CD4-positive, CD25-positive, alpha-beta regulatory T cell (primary cell): ENCODE measurements around the gene MOBP. TPM values are rescaled to one million over a fixed set of nuclear protein-coding genes. Genes with fewer than 3 reads are reported as not detected.

Source experiments
- ATAC-seq, 2 donors: fragments of 150-1000 bp; cut with Tn5 transposase; one replicate each; pipeline ENCODE4 v1.10.0; 2021; ENCODE audit warnings: low read depth in 2 of 2, moderate number of reproducible peaks in 2 of 2, moderate library complexity in 1 of 2
- DNase-seq, 3 donors: peaks; one replicate each; pipeline versions ENCODE4 v3.0.0 to v3.0.0-alpha.2; 2012 to 2022; ENCODE audit warnings: mixed read lengths in 1 of 3
- H3K27ac ChIP-seq: one replicate; pipeline ENCODE4 v1.7.0; 2013; ENCODE audit warnings: mild to moderate bottlenecking, low read length; ENCODE audit not compliant: insufficient read depth, poor library complexity, severe bottlenecking
- H3K27me3 ChIP-seq: one replicate; pipeline ENCODE4 v1.7.0; 2013; ENCODE audit warnings: low read length; ENCODE audit not compliant: control insufficient read depth, insufficient read depth
- H3K36me3 ChIP-seq: one replicate; pipeline ENCODE4 v1.7.0; 2013; ENCODE audit warnings: mild to moderate bottlenecking, low read length, moderate library complexity; ENCODE audit not compliant: control insufficient read depth, insufficient read depth
- H3K4me1 ChIP-seq: 2 replicates; pipeline ENCODE4 v1.7.0; 2013; ENCODE audit warnings: mild to moderate bottlenecking, low read length; ENCODE audit not compliant: insufficient read depth, control insufficient read depth, poor library complexity, severe bottlenecking
- H3K4me3 ChIP-seq: one replicate; pipeline ENCODE4 v1.7.0; 2013; ENCODE audit warnings: low read depth, mild to moderate bottlenecking, low read length, moderate library complexity
- H3K9me3 ChIP-seq, 2 experiments: 1 replicate in 1 of 2; 2 replicates in 1 of 2; pipeline ENCODE4 v1.7.0; 2013; ENCODE audit warnings: low read length in 2 of 2, mild to moderate bottlenecking in 1 of 2, moderate library complexity in 1 of 2; ENCODE audit not compliant: control insufficient read depth in 2 of 2
- H3K27ac Mint-ChIP-seq, 3 donors: one replicate each; pipeline ENCODE4 v1.8.0; 2020 to 2022; ENCODE audit warnings: mild to moderate bottlenecking in 3 of 3, mixed read lengths in 3 of 3, moderate library complexity in 2 of 3
- H3K27me3 Mint-ChIP-seq: one replicate; pipeline ENCODE4 v1.8.0; 2022; ENCODE audit warnings: mild to moderate bottlenecking, mixed read lengths
- H3K36me3 Mint-ChIP-seq: one replicate; pipeline ENCODE4 v1.8.0; 2020; ENCODE audit warnings: mixed read lengths
- H3K4me1 Mint-ChIP-seq, 4 donors: one replicate each; pipeline ENCODE4 v1.8.0; 2020 to 2022; ENCODE audit warnings: mixed read lengths in 4 of 4, mild to moderate bottlenecking in 1 of 4
- H3K4me3 Mint-ChIP-seq, 4 donors: one replicate each; pipeline ENCODE4 v1.8.0; 2020 to 2022; ENCODE audit warnings: mild to moderate bottlenecking in 4 of 4, mixed read lengths in 4 of 4, moderate library complexity in 3 of 4
- H3K9me3 Mint-ChIP-seq, 7 donors: one replicate each; pipeline ENCODE4 v1.8.0; 2020 to 2022; ENCODE audit warnings: mixed read lengths in 7 of 7, mild to moderate bottlenecking in 3 of 7, moderate library complexity in 2 of 7
- polyA plus RNA-seq, 4 donors: library from polyadenylated mRNA; unstranded; fragments of 300-500 nt; fragmentation: Illumina TruSeq; gene quantifications; one replicate each; pipeline ENCODE4 v1.2.3, GENCODE V29; 2021
- total RNA-seq: library from RNA; stranded (reverse); gene quantifications from one replicate; pipeline ENCODE4 v1.2.3, GENCODE V29; 2022

The MOBP gene
- total and polyA plus RNA-seq, 5 donors from 2014 or later: not detected

- H3K27ac Mint-ChIP-seq: no peak overlapping the region
- Histone ChIP-seq H3K27ac (no peak overlapping the region), H3K4me1 (no peaks in the 10 kb centered on the region), H3K4me3 (no peak overlapping the region), H3K27me3 (peaks cover 10% of the 10 kb centered on the region), H3K36me3 (no peaks in the 10 kb centered on the region), H3K9me3 (no peaks in the 10 kb centered on the region)
- peaks cover 0 to 3% (median 0%) of the 10 kb centered on the region in 7 donors for H3K9me3 Mint-ChIP-seq
- H3K27me3 Mint-ChIP-seq: peaks cover 27% of the 10 kb centered on the region
- ATAC-seq: no peak
- no peak overlapping the region for H3K4me3 Mint-ChIP-seq
- no peaks in the 10 kb centered on the region for H3K4me1 Mint-ChIP-seq
- no peaks in the 10 kb centered on the region for H3K36me3 Mint-ChIP-seq
- DNase-seq: no peak
Measured at GRCh38 chr3:39468108-39468436, 592 bp downstream of the MOBP start.

- Histone ChIP-seq H3K9me3 (no peaks in the 10 kb centered on the region), H3K27me3 (peaks cover 13% of the 10 kb centered on the region), H3K4me1 (no peaks in the 10 kb centered on the region), H3K4me3 (no peak overlapping the region), H3K27ac (no peak overlapping the region), H3K36me3 (no peaks in the 10 kb centered on the region)
- ATAC-seq (no peak), DNase-seq (no peak)
- H3K27me3 Mint-ChIP-seq: peaks cover 19% of the 10 kb centered on the region
- H3K4me3 Mint-ChIP-seq: no peak overlapping the region
- H3K9me3 Mint-ChIP-seq: peaks cover 0 to 4% (median 0%) of the 10 kb centered on the region in 7 donors
- no peak overlapping the region for H3K27ac Mint-ChIP-seq
- H3K4me1 Mint-ChIP-seq: no peaks in the 10 kb centered on the region
- no peaks in the 10 kb centered on the region for H3K36me3 Mint-ChIP-seq
Measured at GRCh38 chr3:39469258-39469657, 1.8 kb downstream of the MOBP start.

- DNase-seq: no peak
- ATAC-seq: no peak
- H3K27me3 Mint-ChIP-seq: peaks cover 19% of the 10 kb centered on the region
- no peaks in the 10 kb centered on the region for H3K36me3 Mint-ChIP-seq
- H3K9me3 ChIP-seq: no peaks in the 10 kb centered on the region
- H3K4me1 Mint-ChIP-seq: no peaks in the 10 kb centered on the region
- H3K36me3 ChIP-seq: no peaks in the 10 kb centered on the region
- H3K27ac Mint-ChIP-seq: no peak overlapping the region
- no peak overlapping the region for H3K27ac ChIP-seq
- peaks cover 11% of the 10 kb centered on the region for H3K27me3 ChIP-seq
- peaks cover 0 to 4% (median 0%) of the 10 kb centered on the region in 7 donors for H3K9me3 Mint-ChIP-seq
- H3K4me3 ChIP-seq: no peak overlapping the region
- H3K4me1 ChIP-seq: no peaks in the 10 kb centered on the region
- no peak overlapping the region for H3K4me3 Mint-ChIP-seq
Measured at GRCh38 chr3:39469945-39470344, 2.5 kb downstream of the MOBP start.

- Mint-ChIP-seq H3K4me3 (peak overlapping the region in 1 of 4 donors; percentile 38), H3K9me3 (peaks cover 0 to 6% (median 2%) of the 10 kb centered on the region in 7 donors), H3K36me3 (no peaks in the 10 kb centered on the region), H3K27ac (no peak overlapping the region), H3K4me1 (no peaks in the 10 kb centered on the region), H3K27me3 (peaks cover 17% of the 10 kb centered on the region)
- Histone ChIP-seq H3K27ac (no peak overlapping the region), H3K4me1 (no peaks in the 10 kb centered on the region), H3K27me3 (peaks cover 11% of the 10 kb centered on the region), H3K36me3 (no peaks in the 10 kb centered on the region), H3K4me3 (no peak overlapping the region), H3K9me3 (peaks cover 0 to 3% of the 10 kb centered on the region in 2 experiments)
- DNase-seq (no peak), ATAC-seq (no peak)
Measured at GRCh38 chr3:39471652-39472051, 4.2 kb downstream of the MOBP start.

- Histone ChIP-seq H3K9me3 (peaks cover 0 to 8% of the 10 kb centered on the region in 2 experiments), H3K36me3 (no peaks in the 10 kb centered on the region), H3K27me3 (peaks cover 14% of the 10 kb centered on the region), H3K4me3 (no peak overlapping the region), H3K4me1 (no peaks in the 10 kb centered on the region), H3K27ac (no peak overlapping the region)
- DNase-seq (no peak), ATAC-seq (no peak)
- Mint-ChIP-seq H3K4me1 (no peaks in the 10 kb centered on the region), H3K27ac (no peak overlapping the region), H3K9me3 (peaks cover 0 to 6% (median 2%) of the 10 kb centered on the region in 7 donors), H3K4me3 (no peak overlapping the region), H3K36me3 (no peaks in the 10 kb centered on the region), H3K27me3 (peaks cover 13% of the 10 kb centered on the region)
Measured at GRCh38 chr3:39473452-39474125, 6.1 kb downstream of the MOBP start.

- Mint-ChIP-seq H3K9me3 (peaks cover 0 to 6% (median 2%) of the 10 kb centered on the region in 7 donors), H3K36me3 (no peaks in the 10 kb centered on the region), H3K4me1 (no peaks in the 10 kb centered on the region), H3K27ac (no peak overlapping the region), H3K4me3 (no peak overlapping the region), H3K27me3 (peaks cover 13% of the 10 kb centered on the region)
- Histone ChIP-seq H3K27ac (no peak overlapping the region), H3K9me3 (peaks cover 0 to 8% of the 10 kb centered on the region in 2 experiments), H3K27me3 (peaks cover 14% of the 10 kb centered on the region), H3K4me1 (no peaks in the 10 kb centered on the region), H3K36me3 (no peaks in the 10 kb centered on the region), H3K4me3 (no peak overlapping the region)
- DNase-seq (no peak), ATAC-seq (no peak)
Measured at GRCh38 chr3:39474126-39474515, 6.6 kb downstream of the MOBP start.

- H3K4me3 Mint-ChIP-seq: no peak overlapping the region
- ATAC-seq (no peak), DNase-seq (no peak)
- peaks cover 0 to 6% (median 2%) of the 10 kb centered on the region in 7 donors for H3K9me3 Mint-ChIP-seq
- Histone ChIP-seq H3K27ac (no peak overlapping the region), H3K27me3 (peaks cover 15% of the 10 kb centered on the region), H3K4me1 (no peaks in the 10 kb centered on the region), H3K4me3 (no peak overlapping the region), H3K36me3 (no peaks in the 10 kb centered on the region), H3K9me3 (peaks cover 0 to 8% of the 10 kb centered on the region in 2 experiments)
- H3K36me3 Mint-ChIP-seq: no peaks in the 10 kb centered on the region
- no peak overlapping the region for H3K27ac Mint-ChIP-seq
- H3K27me3 Mint-ChIP-seq: peaks cover 2% of the 10 kb centered on the region
- H3K4me1 Mint-ChIP-seq: no peaks in the 10 kb centered on the region
Measured at GRCh38 chr3:39476783-39477182, 9.3 kb downstream of the MOBP start.

GRCh38 chr3:39478226-39478625 is 10.7 kb downstream of the MOBP start:
- Mint-ChIP-seq H3K4me3 (no peak overlapping the region), H3K27me3 (no peaks in the 10 kb centered on the region), H3K36me3 (no peaks in the 10 kb centered on the region), H3K27ac (no peak overlapping the region), H3K4me1 (no peaks in the 10 kb centered on the region), H3K9me3 (peaks cover 0 to 4% (median 2%) of the 10 kb centered on the region in 7 donors)
- Histone ChIP-seq H3K27me3 (peaks cover 11% of the 10 kb centered on the region), H3K4me3 (no peak overlapping the region), H3K9me3 (peaks cover 0 to 8% of the 10 kb centered on the region in 2 experiments), H3K27ac (no peak overlapping the region), H3K36me3 (no peaks in the 10 kb centered on the region), H3K4me1 (no peaks in the 10 kb centered on the region)
- DNase-seq (no peak), ATAC-seq (no peak)
